ENCODE data around the gene CEP192.
A peak's percentile ranks its signal among the peaks of the same experiment; 100 is the strongest.
"Not testable (repeated sequence)": the region's sequence is repeated elsewhere in the genome, so short reads cannot be mapped to it uniquely, and the experiment has no call there.

CEP192 gene, protein sequence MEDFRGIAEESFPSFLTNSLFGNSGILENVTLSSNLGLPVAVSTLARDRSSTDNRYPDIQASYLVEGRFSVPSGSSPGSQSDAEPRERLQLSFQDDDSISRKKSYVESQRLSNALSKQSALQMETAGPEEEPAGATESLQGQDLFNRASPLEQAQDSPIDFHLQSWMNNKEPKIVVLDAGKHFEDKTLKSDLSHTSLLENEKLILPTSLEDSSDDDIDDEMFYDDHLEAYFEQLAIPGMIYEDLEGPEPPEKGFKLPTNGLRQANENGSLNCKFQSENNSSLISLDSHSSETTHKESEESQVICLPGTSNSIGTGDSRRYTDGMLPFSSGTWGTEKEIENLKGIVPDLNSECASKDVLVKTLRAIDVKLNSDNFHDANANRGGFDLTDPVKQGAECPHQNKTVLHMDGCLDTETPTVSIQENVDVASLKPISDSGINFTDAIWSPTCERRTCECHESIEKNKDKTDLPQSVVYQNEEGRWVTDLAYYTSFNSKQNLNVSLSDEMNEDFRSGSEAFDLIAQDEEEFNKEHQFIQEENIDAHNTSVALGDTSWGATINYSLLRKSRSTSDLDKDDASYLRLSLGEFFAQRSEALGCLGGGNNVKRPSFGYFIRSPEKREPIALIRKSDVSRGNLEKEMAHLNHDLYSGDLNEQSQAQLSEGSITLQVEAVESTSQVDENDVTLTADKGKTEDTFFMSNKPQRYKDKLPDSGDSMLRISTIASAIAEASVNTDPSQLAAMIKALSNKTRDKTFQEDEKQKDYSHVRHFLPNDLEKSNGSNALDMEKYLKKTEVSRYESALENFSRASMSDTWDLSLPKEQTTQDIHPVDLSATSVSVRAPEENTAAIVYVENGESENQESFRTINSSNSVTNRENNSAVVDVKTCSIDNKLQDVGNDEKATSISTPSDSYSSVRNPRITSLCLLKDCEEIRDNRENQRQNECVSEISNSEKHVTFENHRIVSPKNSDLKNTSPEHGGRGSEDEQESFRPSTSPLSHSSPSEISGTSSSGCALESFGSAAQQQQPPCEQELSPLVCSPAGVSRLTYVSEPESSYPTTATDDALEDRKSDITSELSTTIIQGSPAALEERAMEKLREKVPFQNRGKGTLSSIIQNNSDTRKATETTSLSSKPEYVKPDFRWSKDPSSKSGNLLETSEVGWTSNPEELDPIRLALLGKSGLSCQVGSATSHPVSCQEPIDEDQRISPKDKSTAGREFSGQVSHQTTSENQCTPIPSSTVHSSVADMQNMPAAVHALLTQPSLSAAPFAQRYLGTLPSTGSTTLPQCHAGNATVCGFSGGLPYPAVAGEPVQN (N-terminal part only)

GRCh38 chr18:12990967-12991820, at the start of gene CEP192:
CEP192 (plus strand) TSS chr18:12991362; CDS start chr18:12999425, 8,063 bp downstream.
- peak; percentile 81 to 93 for DNase-seq

GRCh38 chr18:12943215-12943614, 47.9 kb upstream of the CEP192 start:
- DNase-seq, result no peak

- DNase-seq, result no peak
Observed at GRCh38 chr18:12944709-12945108, 46.5 kb upstream of the CEP192 start.

DNA sequence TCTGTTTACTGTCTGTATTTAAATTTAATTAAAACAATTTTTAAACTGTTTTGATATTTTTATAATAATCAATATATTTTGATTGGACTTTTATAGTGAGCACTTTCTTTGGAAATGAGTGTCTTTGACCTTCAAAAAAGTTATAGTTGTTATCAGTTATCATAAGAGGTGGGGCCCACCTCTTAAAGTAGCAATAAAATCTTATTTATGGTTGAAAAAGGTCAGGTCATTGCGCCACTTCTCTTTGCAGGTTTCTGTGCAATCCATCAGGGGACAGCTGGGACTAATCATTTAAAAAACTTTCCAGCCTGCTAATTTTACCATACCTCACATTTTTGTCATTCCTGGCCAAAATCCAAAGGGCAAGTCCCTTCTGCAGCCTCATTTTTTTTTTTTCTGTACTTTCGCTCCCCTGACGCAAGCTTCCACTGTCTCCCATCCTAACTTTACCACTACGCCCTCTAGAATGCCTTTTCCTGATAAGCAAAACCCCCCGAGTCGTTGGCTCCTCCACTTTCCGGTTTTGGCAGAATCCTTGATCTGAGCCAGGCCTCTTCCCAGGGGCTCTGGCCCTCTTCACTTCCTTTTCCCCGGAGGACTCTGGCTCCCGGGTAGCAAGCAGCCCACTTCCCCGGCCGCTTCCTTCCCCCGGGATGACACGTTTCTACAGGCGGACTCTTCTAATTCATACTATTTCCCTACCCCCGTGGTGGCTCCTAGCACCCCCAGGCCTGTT, 44.4 kb upstream of the CEP192 start:
- DNase-seq, result no peak

GRCh38 chr18:12947285-12948049, 43.7 kb upstream of the CEP192 start, which contains the start of gene SEH1L:
SEH1L (plus strand) TSS chr18:12948011; CDS start chr18:12948122, 111 bp downstream.
- peak; percentile 77 to 82 for DNase-seq

DNA sequence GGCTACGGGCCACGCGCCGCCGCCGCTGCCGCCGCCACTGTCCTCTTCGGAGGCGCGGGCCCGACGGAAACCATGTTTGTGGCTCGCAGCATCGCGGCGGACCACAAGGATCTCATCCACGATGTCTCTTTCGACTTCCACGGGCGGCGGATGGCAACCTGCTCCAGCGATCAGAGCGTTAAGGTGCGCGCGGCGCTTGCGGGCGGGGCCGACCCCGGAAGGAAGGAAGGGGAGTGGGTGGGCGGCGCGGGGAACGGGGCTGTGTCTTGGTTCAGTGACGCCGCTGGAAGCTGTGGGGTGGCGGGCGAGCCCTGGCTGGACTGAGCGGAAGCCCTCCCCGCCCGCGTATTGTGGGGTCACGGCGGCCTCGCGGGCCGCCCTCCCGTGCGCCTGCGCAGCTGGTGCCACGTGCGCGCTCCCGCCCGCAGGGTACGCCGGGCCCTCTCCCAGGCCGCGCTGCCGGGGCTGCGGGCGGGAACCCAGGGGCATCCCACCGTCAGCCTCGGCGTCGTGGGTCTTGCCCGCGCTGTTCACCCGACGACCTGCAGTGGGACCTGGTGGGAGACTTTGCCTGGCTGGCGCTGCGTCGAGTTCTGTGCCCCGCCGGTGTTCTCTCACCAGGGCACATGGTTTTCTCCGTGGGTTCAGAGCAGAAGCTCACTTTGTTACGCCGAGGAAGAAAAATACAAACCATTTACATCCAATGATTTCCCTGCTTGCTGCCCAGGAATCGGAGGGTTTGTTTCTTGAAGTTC, 42.9 kb upstream of the CEP192 start:
- DNase-seq, result peak in 1 of 2 experiments; percentile 39

- no peak for DNase-seq
Observed at GRCh38 chr18:12958478-12958877, 32.7 kb upstream of the CEP192 start.

DNA sequence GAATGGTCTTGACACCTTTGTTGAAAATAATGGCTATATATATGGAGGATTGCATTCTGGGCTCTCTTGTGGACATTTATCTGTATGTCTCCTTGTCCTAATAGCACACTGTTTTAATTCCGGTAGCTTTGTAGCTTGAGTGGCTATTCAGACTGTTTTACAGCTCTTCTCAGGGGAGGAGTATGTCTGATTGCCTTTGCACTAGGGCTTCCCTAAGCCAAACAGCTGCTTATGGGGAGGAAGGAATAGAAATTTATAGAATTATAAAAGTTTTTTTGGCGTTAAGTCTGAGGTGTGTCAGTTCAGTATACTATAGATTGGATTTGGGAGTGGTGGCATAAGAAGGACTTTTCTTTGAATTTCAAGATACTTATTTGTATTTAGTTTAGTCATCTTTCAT, 30.8 kb upstream of the CEP192 start:
- DNase-seq, result no peak

GRCh38 chr18:12960853-12961397, 30.2 kb upstream of the CEP192 start:
- DNase-seq, result no peak

GRCh38 chr18:12963069-12963468, 28.1 kb upstream of the CEP192 start:
- no peak for DNase-seq

DNA sequence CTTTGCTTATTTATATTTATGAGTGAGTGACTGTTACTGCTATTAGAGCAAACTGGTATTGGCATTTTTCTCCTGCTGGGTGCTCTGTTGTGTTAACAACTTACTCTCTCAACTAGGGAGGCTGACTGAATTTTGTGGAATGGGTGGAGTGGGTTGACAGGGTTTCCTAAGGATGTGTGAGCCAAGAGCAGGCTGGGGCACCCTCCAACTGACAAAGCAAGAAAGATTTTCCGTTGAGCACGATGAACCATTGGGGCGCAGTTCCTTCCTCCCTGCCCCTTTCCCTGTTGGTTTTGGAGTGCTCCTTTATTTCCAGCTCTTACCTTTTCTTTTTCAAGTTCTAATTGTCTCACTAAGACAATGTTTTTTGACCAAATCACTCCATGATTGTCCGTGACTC, 23.0 kb upstream of the CEP192 start:
- no peak for DNase-seq

GRCh38 chr18:12968619-12969018, 22.5 kb upstream of the CEP192 start:
- no peak for DNase-seq

DNA sequence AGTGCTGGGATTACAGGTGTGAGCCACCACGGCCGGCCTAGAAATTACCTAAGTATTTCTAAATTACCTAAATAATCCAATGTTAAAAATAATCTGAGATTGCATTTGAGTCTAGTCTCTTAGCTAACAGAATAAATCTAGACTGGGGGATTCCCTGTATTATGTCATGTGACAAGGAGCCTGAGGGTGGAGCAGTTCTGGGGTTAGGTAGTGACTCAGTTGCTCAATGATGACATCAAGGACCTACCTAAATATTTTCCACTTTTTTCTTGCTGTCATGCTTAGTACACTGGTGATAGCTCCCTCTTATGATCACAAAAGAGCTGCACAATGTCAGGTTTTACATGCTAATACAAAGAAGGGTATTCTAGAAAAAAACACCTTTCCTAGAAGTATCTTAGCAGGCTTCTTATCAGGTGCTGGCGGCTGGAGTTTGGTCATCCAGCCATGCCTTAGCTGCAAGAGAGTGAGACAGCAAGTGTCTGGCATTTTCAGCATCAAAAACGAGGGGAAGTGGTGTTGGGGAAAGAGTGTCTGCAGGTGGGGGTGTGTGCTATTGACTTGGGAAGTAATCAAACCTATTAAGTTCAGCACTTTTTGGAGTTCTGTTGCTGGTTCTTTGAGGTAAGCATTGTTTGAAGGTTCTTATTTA, 17.5 kb upstream of the CEP192 start:
- DNase-seq, result no peak

DNA sequence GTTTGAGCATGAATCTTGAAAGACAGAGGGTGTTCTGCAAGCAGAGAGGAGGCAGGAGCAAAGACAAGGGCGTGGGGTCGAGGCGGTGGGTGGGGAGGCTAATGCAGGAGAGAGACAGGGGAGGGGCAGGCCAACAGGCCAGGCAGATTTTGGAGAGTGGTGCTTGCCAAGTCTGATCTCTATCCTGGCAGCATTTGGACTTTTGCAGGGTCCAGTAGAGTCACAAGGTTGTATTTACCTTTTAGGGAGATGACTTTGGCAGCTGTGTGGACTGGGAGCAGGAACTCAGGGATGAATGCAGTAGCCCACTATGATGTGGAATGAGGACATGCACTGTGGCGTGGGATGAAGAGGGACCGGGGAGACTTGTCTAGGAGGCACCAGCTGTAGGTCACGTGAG, 15.7 kb upstream of the CEP192 start:
- no peak for DNase-seq

GRCh38 chr18:12976305-12976704, 14.9 kb upstream of the CEP192 start:
- DNase-seq, result no peak

GRCh38 chr18:12980065-12980464, 11.1 kb upstream of the CEP192 start:
- DNase-seq, result not testable (repeated sequence)

DNA sequence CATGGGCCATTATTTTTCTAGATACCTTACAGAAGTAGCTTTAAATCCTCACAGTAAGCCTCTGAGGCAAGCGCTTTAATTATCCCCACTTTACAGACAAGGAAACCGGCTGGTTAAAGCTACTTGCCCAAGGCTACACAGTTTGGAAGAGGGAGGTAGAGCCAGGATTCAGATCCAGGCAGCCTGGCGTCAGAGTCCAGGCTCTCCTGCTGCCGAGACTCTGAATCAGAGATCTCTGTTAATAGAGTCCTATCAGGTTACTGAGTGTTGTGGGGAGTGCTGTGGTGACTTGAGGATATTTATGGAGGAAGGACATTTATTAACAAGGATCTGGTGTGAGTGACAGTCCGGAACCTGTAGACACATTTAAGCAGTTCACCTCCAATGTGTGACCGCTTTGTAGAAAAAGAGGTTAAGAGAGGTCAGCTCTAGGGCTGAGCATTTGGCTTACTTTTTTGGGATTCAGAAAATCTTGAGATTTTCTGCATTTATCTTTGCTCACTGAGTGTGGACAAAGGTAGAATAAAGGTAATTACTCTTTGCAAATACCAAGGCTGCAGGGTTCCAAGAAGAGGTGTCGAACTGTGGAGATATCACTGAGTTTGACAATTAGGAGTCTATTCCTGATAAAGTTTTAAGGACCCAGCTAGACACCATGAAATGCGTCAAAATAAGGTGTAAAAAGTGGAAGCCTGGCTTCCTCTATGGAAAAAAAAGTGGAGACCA, 1.6 kb upstream of the CEP192 start:
- DNase-seq, result no peak

DNA sequence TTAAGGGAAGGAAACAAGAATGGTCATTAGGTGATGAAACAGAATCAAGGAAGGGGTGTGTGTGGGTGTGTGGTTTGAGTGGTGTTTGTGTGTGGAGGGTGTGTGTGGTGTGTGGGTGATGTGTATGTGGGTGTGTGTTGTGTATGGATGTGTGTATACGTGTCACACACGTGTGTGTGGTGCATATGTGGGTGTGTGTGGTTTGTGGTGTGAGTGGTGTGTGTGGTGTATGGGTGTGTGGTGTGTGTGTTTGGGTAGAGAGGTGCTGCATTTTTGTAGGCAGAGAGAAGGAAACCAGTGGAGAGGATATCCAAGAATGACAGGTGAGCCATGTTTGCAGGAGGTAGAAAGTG, 1.1 kb upstream of the CEP192 start:
- DNase-seq, result no peak
